PFSK-1 (cell line): ENCODE measurements around the gene PVALB.

Experiments used
- POLR2AphosphoS5 ChIP-seq: IDR thresholded peaks from 2 replicates; pipeline ENCODE4 v1.6.1; 2012; ENCODE audit warnings: low read depth, mild to moderate bottlenecking, control low read depth, low read length, moderate library complexity
- TAF1 ChIP-seq: IDR thresholded peaks from 2 replicates; pipeline ENCODE4 v1.6.1; 2012; ENCODE audit warnings: low read length, control low read depth, borderline replicate concordance; ENCODE audit not compliant: insufficient read depth
- TF ChIP-seq, protein P1 (sequence below), 2 experiments: IDR thresholded peaks; 2 replicates each; pipeline versions ENCODE4 v1.6.1 to v1.8.0; 2011 to 2012; ENCODE audit warnings: low read depth in 2 of 2, low read length in 2 of 2, control low read depth in 1 of 2, inconsistent platforms in 1 of 2, mild to moderate bottlenecking in 1 of 2, moderate library complexity in 1 of 2; ENCODE audit not compliant: insufficient read depth in 1 of 2

DNA sequence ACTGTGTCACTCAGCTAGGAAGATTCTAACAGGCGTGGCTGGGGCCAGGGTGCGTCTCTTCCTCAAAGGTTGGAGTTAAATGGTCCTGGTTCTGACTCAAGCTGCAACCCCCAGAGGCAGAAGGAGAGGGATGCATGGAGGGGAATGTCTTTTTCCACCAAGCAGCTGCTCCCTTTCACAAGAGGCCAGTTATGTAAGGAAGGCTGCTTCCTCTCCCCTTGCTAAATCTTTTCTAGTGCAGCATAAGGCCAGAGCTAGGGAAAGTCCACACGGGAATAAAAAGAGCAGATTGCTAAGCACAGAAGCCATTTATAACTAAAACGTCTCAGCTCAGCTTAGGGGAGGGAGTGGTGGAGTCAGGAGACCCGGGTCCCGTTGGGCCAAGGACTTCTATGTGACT lies 10.0 kb downstream of the PVALB start:
- TF ChIP-seq POLR2AphosphoS5 (no peak), TAF1 (no peak)
- TF ChIP-seq, protein P1, sequence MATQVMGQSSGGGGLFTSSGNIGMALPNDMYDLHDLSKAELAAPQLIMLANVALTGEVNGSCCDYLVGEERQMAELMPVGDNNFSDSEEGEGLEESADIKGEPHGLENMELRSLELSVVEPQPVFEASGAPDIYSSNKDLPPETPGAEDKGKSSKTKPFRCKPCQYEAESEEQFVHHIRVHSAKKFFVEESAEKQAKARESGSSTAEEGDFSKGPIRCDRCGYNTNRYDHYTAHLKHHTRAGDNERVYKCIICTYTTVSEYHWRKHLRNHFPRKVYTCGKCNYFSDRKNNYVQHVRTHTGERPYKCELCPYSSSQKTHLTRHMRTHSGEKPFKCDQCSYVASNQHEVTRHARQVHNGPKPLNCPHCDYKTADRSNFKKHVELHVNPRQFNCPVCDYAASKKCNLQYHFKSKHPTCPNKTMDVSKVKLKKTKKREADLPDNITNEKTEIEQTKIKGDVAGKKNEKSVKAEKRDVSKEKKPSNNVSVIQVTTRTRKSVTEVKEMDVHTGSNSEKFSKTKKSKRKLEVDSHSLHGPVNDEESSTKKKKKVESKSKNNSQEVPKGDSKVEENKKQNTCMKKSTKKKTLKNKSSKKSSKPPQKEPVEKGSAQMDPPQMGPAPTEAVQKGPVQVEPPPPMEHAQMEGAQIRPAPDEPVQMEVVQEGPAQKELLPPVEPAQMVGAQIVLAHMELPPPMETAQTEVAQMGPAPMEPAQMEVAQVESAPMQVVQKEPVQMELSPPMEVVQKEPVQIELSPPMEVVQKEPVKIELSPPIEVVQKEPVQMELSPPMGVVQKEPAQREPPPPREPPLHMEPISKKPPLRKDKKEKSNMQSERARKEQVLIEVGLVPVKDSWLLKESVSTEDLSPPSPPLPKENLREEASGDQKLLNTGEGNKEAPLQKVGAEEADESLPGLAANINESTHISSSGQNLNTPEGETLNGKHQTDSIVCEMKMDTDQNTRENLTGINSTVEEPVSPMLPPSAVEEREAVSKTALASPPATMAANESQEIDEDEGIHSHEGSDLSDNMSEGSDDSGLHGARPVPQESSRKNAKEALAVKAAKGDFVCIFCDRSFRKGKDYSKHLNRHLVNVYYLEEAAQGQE (IDR thresholded peaks at IDR 0.05; ENCODE audit: insufficient read depth in 1 of 2, low read depth in 2 of 2, low read length in 2 of 2) = no peak
